ENCODE measurements around the gene CALML4.

GRCh38 chr15:68241088-68241935 lies 36.2 kb upstream of the CALML4 start:
- no peak for TF ChIP-seq CTCF (IDR thresholded peaks at IDR 0.05)
- no peak for TF ChIP-seq POLR2A (IDR thresholded peaks at IDR 0.05)

All from Peyer's patch (tissue), 4 donors.